ENCODE data around the gene DFFB. TPM values are rescaled to one million over a fixed set of nuclear protein-coding genes. Genes with fewer than 3 reads are reported as not detected.
A peak's percentile ranks its signal among the peaks of the same experiment; 100 is the strongest.
"Not testable (repeated sequence)": the region's sequence is repeated elsewhere in the genome, so short reads cannot be mapped to it uniquely, and the experiment has no call there.

Gene DFFB
- total RNA-seq = 10 to 100 TPM in 1 of 2 experiments, 1 to 10 TPM in 1; 8.8 to 11.1 TPM

DNA sequence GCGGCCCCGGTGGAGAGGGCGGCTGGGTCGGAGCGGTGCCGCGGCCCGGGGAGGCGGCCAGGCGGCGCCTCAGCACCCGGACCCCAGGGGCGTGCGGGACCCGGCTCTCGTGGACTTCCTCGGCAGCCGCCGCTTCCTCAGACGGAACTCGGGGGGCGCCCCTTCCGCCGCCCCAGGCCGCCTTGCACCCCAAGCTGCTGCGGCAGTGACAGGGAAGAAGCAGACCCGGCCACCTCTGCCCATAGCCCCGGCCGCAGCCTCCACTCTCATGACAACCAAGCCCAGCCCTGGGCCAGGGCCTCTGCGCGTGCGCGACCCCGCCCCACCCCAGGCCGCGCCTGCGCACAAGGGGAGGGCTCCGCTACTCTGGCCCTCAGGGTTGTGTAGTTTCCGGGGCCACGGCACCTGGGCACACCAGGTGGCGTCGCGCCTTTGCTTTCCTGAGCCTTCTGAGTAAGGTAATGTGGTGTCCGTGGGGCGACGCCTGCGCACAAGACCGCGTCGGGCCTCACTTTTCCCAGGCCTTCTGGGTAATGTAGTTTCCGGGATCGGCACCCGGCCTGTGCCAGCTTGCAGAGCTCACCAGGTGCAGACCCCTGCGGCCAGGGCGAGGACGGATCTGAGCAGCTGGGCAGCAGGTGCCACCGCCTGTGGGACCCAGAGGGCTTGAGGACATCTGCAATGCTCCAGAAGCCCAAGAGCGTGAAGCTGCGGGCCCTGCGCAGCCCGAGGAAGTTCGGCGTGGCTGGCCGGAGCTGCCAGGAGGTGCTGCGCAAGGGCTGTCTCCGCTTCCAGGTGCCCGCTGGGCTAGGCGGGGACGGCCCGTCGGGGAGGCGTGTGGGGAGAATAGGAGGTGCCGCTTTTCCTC is at the start of gene DFFB, which contains the start of gene CEP104:
Gene DFFB, plus strand, starts transcription at position 554 of the 868 bp plus-strand sequence. Its CDS starts 128 bp downstream, at position 682.
Gene CEP104, minus strand, starts transcription at position 289 of the 868 bp plus-strand sequence. CDS start 4,804 bp downstream, outside the sequence.
- H3K4me3 Mint-ChIP-seq = peak within 1 kb of the TSS; percentile 96
- H3K27ac Mint-ChIP-seq = peak within 1 kb of the TSS; percentile 90
- no peaks in the 10 kb centered on the region for H3K9me3 Mint-ChIP-seq
- DNase-seq = peak; percentile 97
- H3K4me1 Mint-ChIP-seq = peaks cover 25% of the 10 kb centered on the region
- H3K27me3 Mint-ChIP-seq = no peaks in the 10 kb centered on the region
- no peaks in the 10 kb centered on the region for H3K36me3 Mint-ChIP-seq

GRCh38 chr1:3807769-3808168 is 49.5 kb upstream of the DFFB start:
- Mint-ChIP-seq H3K27ac (no peak overlapping the region), H3K4me3 (no peak overlapping the region), H3K4me1 (no peaks in the 10 kb centered on the region), H3K36me3 (no peaks in the 10 kb centered on the region), H3K9me3 (no peaks in the 10 kb centered on the region), H3K27me3 (peaks cover 16% of the 10 kb centered on the region)
- no peak for DNase-seq

DNA sequence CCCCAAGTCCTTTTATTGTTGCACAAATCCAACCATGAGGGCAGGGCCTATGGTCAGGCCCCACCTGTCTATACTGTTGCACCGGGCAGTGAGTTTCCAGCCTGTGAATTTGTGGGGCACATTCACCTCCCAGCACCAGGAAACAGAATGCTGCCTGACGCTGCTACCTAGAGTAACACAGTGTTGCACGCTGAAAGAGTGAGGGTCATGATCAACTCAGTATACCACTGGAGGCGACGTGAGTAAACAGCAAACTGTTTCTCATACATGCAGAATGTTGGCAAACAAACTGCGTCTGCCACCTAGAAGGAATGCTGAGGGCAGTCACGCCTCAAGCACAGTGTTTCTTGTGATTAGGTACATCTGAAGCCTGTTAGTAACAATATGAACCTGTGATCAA is 47.6 kb upstream of the DFFB start:
- no peak overlapping the region for H3K27ac Mint-ChIP-seq
- peaks cover 6% of the 10 kb centered on the region for H3K27me3 Mint-ChIP-seq
- no peaks in the 10 kb centered on the region for H3K9me3 Mint-ChIP-seq
- H3K4me1 Mint-ChIP-seq = no peaks in the 10 kb centered on the region
- no peaks in the 10 kb centered on the region for H3K36me3 Mint-ChIP-seq
- no peak overlapping the region for H3K4me3 Mint-ChIP-seq
- DNase-seq = no peak

DNA sequence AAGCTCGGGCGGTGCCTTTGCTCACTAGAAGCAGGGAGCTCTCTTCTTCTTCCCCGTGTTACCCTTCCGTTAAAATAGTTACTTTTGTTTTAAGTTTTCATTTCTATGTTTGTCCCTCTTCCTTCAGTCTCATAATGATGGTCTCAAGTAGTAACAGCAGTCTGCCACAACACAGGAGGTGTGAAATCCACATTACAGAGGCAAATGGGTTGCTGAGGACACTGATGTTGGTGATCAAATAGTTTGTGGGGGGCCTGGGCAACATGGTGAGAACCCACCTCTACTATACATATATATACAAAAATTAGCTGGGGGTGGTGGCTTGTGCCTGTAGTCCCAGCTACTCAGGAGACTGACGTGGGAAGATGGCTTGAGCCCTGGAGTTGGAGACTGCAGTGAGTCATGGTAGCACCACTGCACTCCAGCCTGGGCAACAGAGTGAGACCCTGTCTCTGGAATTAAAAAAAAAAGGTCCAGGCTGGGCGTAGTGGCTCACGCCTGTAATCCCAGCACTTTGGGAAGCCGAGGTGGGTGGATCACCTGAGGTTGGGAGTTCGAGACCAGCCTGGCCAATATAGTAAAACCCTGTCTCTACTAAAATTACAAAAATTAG is 47.0 kb upstream of the DFFB start:
- H3K27me3 Mint-ChIP-seq, H3K27ac Mint-ChIP-seq: not testable (repeated sequence)

GRCh38 chr1:3811595-3811911 is 45.7 kb upstream of the DFFB start:
- Mint-ChIP-seq H3K9me3 (no peaks in the 10 kb centered on the region), H3K4me3 (no peak overlapping the region), H3K4me1 (no peaks in the 10 kb centered on the region), H3K36me3 (no peaks in the 10 kb centered on the region), H3K27ac (no peak overlapping the region), H3K27me3 (no peaks in the 10 kb centered on the region)
- DNase-seq = no peak

More for the DNA sequence above, 47.0 kb upstream of the DFFB start:
- not testable (repeated sequence) for H3K4me3 Mint-ChIP-seq, H3K36me3 Mint-ChIP-seq, H3K4me1 Mint-ChIP-seq, H3K9me3 Mint-ChIP-seq, DNase-seq

DNA sequence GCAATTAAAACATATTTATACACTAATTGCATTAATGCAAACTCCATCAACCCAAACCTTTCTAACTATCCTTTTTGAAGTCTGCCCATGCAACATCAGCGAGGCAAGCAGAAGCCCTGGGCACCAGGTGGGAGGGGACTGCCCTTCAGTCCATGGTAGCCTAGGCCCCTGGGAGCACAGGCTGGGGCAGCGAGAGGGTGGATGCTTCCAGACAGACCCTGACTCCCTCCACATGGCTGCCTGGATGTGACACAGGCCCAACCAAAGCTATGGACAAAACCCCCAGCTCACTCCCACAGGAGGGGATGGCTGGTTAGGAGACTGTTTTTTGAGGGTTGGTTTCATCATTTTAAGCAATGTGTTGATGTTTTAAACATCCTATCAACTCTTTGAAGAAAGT is 43.2 kb upstream of the DFFB start:
- no peak overlapping the region for H3K27ac Mint-ChIP-seq
- H3K4me1 Mint-ChIP-seq = no peaks in the 10 kb centered on the region
- H3K27me3 Mint-ChIP-seq = no peaks in the 10 kb centered on the region
- H3K9me3 Mint-ChIP-seq = no peaks in the 10 kb centered on the region
- DNase-seq = no peak
- H3K4me3 Mint-ChIP-seq = no peak overlapping the region
- peaks cover 2% of the 10 kb centered on the region for H3K36me3 Mint-ChIP-seq

DNA sequence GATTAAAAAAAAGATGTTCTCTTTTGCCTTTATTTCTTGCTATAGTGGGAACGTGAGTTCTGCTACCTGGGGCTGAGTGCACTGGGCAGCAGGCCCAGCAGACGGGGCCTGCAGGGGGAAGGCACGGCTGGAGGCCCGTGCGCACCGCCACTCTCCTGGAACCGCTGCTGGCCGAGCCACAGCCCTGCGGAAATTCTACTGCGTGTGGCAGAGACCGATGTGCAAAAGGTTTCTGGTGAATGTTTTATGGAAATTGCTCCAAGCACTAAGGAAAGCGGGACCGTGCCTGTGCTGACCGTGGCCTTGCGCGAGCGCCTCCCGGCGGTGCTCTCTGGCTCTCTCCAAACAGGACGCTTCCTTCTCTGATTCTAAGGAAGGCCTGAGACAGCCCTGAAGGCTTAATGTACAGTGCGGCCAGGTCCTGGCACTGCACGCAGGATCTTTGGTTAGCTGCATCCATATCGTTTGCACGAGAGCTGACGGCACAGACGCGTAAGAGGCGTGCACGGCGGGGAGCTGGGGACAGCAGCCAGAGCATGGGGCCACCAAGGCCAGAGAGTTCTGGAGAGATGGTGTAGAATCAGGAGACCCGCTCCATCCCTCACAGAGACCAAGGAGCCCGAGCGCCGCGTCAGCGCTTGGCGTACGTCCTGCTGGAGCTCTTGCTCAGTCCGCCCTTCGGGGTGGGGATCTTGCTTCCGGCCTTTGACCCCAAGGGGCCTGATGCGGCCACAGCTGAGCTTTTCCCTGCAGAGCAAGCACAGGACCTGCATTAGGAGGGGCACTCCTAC is 42.3 kb upstream of the DFFB start:
- H3K4me1 Mint-ChIP-seq = no peaks in the 10 kb centered on the region
- no peaks in the 10 kb centered on the region for H3K27me3 Mint-ChIP-seq
- no peak overlapping the region for H3K27ac Mint-ChIP-seq
- peaks cover 4% of the 10 kb centered on the region for H3K36me3 Mint-ChIP-seq
- H3K4me3 Mint-ChIP-seq = no peak overlapping the region
- H3K9me3 Mint-ChIP-seq = no peaks in the 10 kb centered on the region
- DNase-seq = no peak

GRCh38 chr1:3816331-3817137 is 40.7 kb upstream of the DFFB start:
- no peaks in the 10 kb centered on the region for H3K4me1 Mint-ChIP-seq
- no peak overlapping the region for H3K27ac Mint-ChIP-seq
- no peak overlapping the region for H3K4me3 Mint-ChIP-seq
- H3K36me3 Mint-ChIP-seq = peaks cover 4% of the 10 kb centered on the region
- DNase-seq = no peak
- H3K27me3 Mint-ChIP-seq = no peaks in the 10 kb centered on the region
- no peaks in the 10 kb centered on the region for H3K9me3 Mint-ChIP-seq

DNA sequence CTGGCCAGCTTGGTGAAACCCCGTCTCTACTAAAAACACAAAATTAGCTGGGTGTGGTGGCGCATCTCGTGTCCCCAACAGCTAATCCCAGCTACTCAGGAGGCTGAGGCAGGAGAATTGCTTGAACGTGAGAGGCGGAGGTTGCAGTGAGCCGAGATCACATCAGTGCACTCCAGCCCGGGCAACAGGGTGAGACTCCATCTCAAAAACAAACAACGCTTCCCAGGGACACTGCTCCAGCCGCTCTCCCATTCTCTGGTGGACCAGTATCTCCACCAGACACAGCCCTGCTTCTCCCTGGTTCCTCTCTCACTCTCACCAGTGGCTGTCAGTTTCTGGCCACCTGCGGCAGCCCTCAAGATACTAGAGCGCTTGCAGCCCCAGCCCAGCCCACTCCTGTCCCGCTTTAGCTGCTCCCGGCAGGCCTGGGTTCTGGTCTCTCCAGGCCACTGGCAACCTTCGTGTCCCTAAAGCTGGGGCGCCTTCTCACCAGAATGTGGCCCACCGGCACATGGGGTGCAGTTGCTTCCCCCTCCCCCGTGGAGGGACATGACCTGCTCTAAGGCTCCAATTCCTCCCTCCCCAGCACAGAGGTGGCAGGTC is 40.0 kb upstream of the DFFB start:
- Mint-ChIP-seq H3K4me3 (no peak overlapping the region), H3K9me3 (no peaks in the 10 kb centered on the region), H3K27me3 (no peaks in the 10 kb centered on the region), H3K4me1 (no peaks in the 10 kb centered on the region), H3K36me3 (peaks cover 4% of the 10 kb centered on the region), H3K27ac (no peak overlapping the region)
- DNase-seq = no peak

DNA sequence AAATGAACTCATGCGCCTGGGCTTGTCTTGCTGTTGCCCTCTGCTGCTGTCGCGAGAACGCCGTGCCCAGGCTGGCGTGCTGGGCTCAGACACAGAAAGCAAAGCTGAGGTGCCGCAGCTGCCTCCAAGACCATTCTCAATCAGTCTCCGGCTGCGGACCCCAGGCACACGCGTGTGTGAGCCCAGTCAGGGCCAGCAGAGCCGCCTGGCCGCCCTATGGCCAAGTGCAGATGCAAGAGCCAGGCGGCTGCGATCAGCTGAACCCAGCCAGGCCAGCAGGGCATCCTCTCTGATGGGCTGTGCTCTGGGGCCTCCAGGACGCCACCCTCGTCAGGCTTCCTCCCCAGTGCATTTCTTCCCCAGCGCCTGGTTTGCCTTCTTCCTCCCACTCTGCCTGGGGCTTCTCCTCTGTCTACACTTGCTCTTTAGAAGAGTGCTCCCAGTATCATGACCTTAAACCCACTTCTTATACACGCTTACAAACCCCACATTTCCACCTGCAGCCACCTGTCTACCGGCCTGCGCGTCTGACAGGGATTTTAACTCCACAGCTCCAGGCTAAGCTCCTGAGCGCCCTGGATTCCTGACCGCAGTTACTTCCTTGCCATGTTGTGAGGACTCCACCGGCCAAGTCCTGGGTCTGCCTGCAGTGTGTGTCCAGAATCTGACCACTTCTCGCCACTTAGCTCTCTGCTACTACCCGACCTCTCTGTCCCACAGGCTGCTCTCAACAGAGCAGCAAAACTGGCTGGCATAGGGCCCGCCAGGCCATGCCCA is 39.3 kb upstream of the DFFB start:
- Mint-ChIP-seq H3K4me3 (no peak overlapping the region), H3K36me3 (peaks cover 4% of the 10 kb centered on the region), H3K4me1 (no peaks in the 10 kb centered on the region), H3K27me3 (no peaks in the 10 kb centered on the region), H3K27ac (peak overlapping the region; percentile 46), H3K9me3 (no peaks in the 10 kb centered on the region)
- no peak for DNase-seq

DNA sequence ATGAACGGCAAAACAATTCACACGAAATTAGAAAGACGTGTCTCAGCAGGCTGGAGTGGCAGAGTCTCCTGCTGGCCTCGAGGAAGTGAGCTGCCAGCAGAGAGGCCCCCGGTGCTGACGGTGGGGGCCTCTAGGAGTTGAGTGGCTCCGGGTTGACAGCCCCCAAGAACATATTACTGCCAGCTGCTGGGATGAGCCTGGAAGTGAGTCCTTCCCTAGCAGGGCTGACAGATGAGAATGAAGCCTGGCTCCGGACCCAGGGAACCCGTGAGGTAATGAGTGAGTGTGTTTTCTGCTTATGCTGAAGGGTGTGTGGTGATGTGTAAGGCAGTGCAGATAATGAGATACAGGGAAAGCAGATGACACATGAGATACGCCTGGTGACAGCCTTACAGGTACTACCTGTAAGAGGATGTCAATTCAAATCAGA is 37.5 kb upstream of the DFFB start:
- Mint-ChIP-seq H3K4me1 (no peaks in the 10 kb centered on the region), H3K36me3 (peaks cover 7% of the 10 kb centered on the region), H3K27ac (no peak overlapping the region), H3K4me3 (no peak overlapping the region), H3K27me3 (no peaks in the 10 kb centered on the region), H3K9me3 (no peaks in the 10 kb centered on the region)
- no peak for DNase-seq

DNA sequence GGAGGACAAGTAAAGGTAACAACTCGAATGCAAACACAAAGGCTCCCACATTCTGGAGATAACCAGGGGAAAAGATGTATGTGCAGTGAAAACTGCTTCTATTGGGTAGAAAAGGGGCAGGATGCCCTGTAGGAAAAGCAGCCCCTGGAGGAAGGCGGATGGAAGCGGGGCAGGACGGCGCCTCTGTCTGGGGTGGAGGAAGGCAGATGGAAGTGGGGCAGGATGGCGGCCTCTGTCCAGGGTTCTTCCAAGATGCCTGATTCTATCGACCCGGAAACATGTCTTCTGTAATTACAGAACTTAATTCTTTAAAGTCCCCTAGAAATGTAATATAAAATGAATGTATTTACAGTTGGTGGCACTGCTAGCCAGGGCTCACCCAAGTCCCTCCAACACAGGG is 37.0 kb upstream of the DFFB start:
- Mint-ChIP-seq H3K4me1 (no peaks in the 10 kb centered on the region), H3K4me3 (no peak overlapping the region), H3K9me3 (no peaks in the 10 kb centered on the region), H3K27ac (no peak overlapping the region), H3K36me3 (peaks cover 7% of the 10 kb centered on the region), H3K27me3 (no peaks in the 10 kb centered on the region)
- DNase-seq = no peak

- H3K4me3 Mint-ChIP-seq = no peak overlapping the region
- H3K4me1 Mint-ChIP-seq = no peaks in the 10 kb centered on the region
- no peaks in the 10 kb centered on the region for H3K9me3 Mint-ChIP-seq
- peaks cover 10% of the 10 kb centered on the region for H3K36me3 Mint-ChIP-seq
- DNase-seq = no peak
- H3K27ac Mint-ChIP-seq = no peak overlapping the region
- H3K27me3 Mint-ChIP-seq = no peaks in the 10 kb centered on the region
Observed at GRCh38 chr1:3821004-3821403, 36.3 kb upstream of the DFFB start.

GRCh38 chr1:3821447-3821846 is 35.8 kb upstream of the DFFB start:
- H3K9me3 Mint-ChIP-seq = no peaks in the 10 kb centered on the region
- no peak overlapping the region for H3K4me3 Mint-ChIP-seq
- H3K27ac Mint-ChIP-seq = no peak overlapping the region

More at GRCh38 chr1:3821447-3821846, 35.8 kb upstream of the DFFB start:
- Mint-ChIP-seq H3K36me3 (peaks cover 10% of the 10 kb centered on the region), H3K4me1 (no peaks in the 10 kb centered on the region), H3K27me3 (no peaks in the 10 kb centered on the region)
- no peak for DNase-seq
